ENCODE data around the gene OR6S1. TPM values are rescaled to one million over a fixed set of nuclear protein-coding genes. Genes with fewer than 3 reads are reported as not detected.

The OR6S1 gene
- total RNA-seq, 1 donor from 2014 or later, result not detected

DNA sequence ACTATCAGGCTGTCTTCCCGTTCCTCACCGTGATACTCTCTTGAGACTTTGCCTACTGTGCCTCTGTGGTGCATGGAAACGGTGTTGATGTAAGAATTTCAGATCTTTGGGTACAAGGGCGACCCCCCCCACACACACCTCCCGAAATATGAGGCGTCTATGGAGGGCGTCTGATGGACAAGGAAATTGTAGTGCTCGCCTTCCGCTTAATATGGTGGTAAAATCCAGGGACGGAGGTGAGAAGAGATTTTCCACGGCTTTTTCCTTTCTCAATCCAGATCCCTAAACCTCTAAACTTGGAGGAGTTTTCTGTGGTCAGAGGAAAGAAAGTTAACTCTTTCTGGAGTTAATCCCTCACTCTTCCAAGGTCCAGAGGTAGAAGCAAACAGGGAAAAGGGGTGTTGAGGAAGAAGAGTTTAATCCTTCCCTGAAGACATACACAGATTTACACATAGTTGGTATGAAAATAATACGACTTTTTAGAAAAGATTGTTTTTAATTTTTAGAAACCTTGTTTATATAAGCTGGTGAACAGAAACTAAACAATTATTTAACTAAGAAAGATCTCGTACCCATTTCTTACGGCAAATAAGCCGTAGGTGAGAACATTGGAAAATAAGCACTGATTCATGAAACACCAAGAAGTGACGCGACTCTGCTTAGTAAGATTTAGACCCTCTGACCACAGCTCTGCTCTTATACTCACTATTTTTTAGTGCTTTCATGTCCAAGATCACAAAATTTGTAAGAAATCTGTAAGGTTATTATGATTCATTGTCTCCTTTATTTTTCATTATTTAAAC lies 27.3 kb downstream of the OR6S1 start:
- Histone ChIP-seq H3K36me3 (ENCODE audit: control insufficient read depth, insufficient read depth, low read length) (no peaks in the 10 kb centered on the region), H3K27me3 (ENCODE audit: control insufficient read depth, insufficient read depth, low read length) (no peaks in the 10 kb centered on the region), H3K4me3 (ENCODE audit: low read depth, low read length) (peak overlapping the region; percentile 45)
- no peak for DNase-seq (ENCODE audit: low read depth)
- TF ChIP-seq, protein P1, sequence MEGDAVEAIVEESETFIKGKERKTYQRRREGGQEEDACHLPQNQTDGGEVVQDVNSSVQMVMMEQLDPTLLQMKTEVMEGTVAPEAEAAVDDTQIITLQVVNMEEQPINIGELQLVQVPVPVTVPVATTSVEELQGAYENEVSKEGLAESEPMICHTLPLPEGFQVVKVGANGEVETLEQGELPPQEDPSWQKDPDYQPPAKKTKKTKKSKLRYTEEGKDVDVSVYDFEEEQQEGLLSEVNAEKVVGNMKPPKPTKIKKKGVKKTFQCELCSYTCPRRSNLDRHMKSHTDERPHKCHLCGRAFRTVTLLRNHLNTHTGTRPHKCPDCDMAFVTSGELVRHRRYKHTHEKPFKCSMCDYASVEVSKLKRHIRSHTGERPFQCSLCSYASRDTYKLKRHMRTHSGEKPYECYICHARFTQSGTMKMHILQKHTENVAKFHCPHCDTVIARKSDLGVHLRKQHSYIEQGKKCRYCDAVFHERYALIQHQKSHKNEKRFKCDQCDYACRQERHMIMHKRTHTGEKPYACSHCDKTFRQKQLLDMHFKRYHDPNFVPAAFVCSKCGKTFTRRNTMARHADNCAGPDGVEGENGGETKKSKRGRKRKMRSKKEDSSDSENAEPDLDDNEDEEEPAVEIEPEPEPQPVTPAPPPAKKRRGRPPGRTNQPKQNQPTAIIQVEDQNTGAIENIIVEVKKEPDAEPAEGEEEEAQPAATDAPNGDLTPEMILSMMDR (IDR thresholded peaks at IDR 0.05; ENCODE audit: insufficient read depth, low read length, poor library complexity, severe bottlenecking), result no peak

DNA sequence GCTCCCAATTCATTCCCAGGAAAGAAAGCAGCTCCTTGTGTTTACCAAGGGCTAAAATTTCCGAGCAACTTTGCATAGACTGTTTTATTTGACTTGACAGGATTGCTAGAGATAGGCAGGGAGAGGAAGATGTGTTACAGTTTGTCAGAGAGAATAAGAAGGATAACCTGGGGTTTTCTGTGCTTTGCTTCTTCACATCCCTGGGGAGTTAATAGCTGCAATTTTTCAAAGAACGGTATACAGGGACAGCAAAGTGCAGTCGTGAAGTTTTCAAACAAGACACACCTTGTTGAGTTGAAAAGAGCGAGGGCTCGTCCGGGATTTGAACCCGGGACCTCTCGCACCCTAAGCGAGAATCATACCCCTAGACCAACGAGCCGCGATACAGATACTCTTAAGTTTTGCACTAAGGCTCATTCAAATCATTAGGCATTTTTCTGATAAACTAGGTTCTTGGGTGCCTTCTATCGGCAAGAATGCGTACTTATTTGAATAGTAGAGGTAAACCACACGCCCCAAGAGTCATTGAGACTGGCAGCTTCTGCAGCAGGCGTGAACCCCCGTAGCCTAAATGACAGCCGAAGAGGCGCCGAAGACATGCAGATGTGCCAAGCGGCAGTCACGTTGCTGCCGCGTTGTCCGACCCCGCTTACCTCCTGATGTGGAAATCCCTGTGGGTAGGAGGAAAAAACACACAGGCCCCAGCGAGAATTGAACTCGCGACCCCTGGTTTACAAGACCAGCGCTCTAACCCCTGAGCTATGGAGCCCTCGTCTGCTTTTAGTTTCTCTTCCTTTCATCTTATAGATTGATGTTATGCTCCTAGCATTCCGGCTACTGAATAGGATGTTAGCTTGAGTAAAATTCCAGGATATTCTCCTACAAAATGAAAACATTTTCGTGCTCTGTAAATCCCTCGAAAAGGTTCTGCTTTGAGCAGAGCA lies 28.1 kb downstream of the OR6S1 start:
- TF ChIP-seq, protein P1 (IDR thresholded peaks at IDR 0.05; ENCODE audit: insufficient read depth, low read length, poor library complexity, severe bottlenecking), result peak; percentile 59
- no peaks in the 10 kb centered on the region for H3K36me3 ChIP-seq (ENCODE audit: control insufficient read depth, insufficient read depth, low read length)
- no peaks in the 10 kb centered on the region for H3K27me3 ChIP-seq (ENCODE audit: control insufficient read depth, insufficient read depth, low read length)
- H3K4me3 ChIP-seq (ENCODE audit: low read depth, low read length), result peak overlapping the region; percentile 45
- DNase-seq (ENCODE audit: low read depth), result peak; percentile 88

DNA sequence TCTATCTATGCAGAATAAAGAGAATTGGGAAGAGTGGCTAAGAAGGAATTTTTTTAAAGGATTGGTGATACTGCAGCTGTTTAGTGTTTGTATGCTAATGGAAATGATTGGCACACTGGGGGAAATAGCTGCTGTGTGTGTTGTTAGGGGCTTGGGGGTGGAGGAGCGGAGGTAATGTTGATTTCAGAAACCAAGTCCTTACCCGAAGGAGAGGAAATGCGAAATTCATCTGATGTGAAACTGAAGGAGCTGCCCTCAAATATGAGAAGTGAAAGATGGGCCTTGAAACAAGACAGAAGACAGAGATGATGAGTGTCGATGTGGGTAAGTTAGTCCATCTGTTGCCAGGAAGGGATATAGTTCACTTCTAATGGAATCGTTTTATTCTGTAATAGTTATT lies 29.1 kb downstream of the OR6S1 start:
- no peak for DNase-seq (ENCODE audit: low read depth)
- TF ChIP-seq, protein P1 (IDR thresholded peaks at IDR 0.05; ENCODE audit: insufficient read depth, low read length, poor library complexity, severe bottlenecking), result no peak
- Histone ChIP-seq H3K27me3 (ENCODE audit: control insufficient read depth, insufficient read depth, low read length) (no peaks in the 10 kb centered on the region), H3K4me3 (ENCODE audit: low read depth, low read length) (no peak overlapping the region), H3K36me3 (ENCODE audit: control insufficient read depth, insufficient read depth, low read length) (no peaks in the 10 kb centered on the region)

DNA sequence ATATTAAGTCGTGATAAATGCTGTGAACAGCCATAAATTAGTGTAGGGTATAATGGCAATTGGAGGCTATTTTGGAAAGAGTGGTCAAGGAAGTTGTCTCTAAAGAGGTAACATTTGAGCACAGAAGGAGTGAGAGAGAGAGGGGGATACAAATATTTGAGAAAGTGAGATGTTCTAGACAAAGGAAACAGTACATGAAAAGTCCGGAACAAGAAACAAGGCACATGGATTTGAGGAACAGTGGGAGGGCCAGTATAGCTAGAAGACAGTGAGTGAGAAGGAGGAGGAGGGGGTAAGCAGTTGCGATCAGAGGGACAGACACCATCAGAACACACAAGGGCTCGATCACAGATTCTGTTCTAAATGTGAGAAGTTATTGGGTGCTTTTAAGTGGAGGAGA lies 30.2 kb downstream of the OR6S1 start:
- TF ChIP-seq, protein P1 (IDR thresholded peaks at IDR 0.05; ENCODE audit: insufficient read depth, low read length, poor library complexity, severe bottlenecking), result no peak
- Histone ChIP-seq H3K4me3 (ENCODE audit: low read depth, low read length) (no peak overlapping the region), H3K27me3 (ENCODE audit: control insufficient read depth, insufficient read depth, low read length) (no peaks in the 10 kb centered on the region), H3K36me3 (ENCODE audit: control insufficient read depth, insufficient read depth, low read length) (no peaks in the 10 kb centered on the region)
- DNase-seq (ENCODE audit: low read depth), result no peak

DNA sequence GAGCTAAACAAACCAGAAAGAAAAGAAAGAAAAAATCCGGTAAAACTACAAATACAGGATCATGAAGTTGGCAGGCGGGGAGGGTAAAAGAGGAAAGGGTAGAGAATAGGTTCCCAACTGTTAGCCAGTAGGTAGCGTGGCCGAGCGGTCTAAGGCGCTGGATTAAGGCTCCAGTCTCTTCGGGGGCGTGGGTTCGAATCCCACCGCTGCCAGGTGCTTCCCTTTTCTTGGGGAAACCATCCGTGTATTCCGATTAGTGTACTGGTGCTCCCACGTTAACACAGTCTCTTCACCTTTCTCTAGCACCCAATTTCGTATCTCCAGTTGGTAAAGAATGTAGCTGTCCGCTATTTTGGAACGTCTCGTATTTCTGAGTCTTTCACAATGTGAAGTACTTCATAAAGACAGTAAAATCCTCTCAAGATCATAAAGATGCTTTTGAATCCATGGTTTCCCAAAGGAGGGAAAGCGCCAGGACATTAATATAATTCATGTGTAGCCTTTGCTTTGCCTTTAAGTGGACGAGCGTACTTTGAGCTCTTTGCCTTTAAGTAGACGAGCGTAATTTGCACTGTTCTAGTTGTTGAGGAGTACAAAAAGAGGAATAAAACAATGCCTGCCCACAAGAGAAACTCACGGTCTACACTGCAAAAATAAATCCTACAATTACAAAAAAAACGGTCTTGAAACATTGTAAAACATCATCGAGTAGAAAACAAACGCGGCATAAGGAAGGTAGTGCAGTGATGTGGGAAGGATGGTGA lies 31.3 kb downstream of the OR6S1 start:
- TF ChIP-seq, protein P1 (IDR thresholded peaks at IDR 0.05; ENCODE audit: insufficient read depth, low read length, poor library complexity, severe bottlenecking), result no peak
- DNase-seq (ENCODE audit: low read depth), result no peak
- H3K4me3 ChIP-seq (ENCODE audit: low read depth, low read length), result peak overlapping the region; percentile 96
- no peaks in the 10 kb centered on the region for H3K27me3 ChIP-seq (ENCODE audit: control insufficient read depth, insufficient read depth, low read length)
- no peaks in the 10 kb centered on the region for H3K36me3 ChIP-seq (ENCODE audit: control insufficient read depth, insufficient read depth, low read length)

Data from kidney epithelial cell (primary cell).